H1 (cell line): ENCODE data around the gene PFKP. TPM values are rescaled to one million over a fixed set of nuclear protein-coding genes. Genes with fewer than 3 reads are reported as not detected.

ENCODE experiments used
- CHD2 ChIP-seq: IDR thresholded peaks from 2 replicates; pipeline ENCODE4 v1.6.1; 2012; ENCODE audit warnings: low read length, improper control_type of control experiment
- EP300 ChIP-seq, 2 experiments: IDR thresholded peaks; 1 replicate in 1 of 2; 2 replicates in 1 of 2; pipeline ENCODE4 v1.6.1; 2011 to 2012; ENCODE audit warnings: low read depth in 2 of 2, low read length in 2 of 2, mild to moderate bottlenecking in 2 of 2, borderline replicate concordance in 1 of 2, inconsistent platforms in 1 of 2, moderate library complexity in 1 of 2
- EZH2 ChIP-seq: fragments of 200-600 bp; sonication (generic); IDR thresholded peaks from 2 replicates; pipeline ENCODE4 v1.7.1; 2012; ENCODE audit warnings: low read depth, mild to moderate bottlenecking, moderate library complexity, low read length, inconsistent platforms; ENCODE audit not compliant: severe bottlenecking
- KDM4A ChIP-seq: IDR thresholded peaks from one replicate; pipeline ENCODE4 v1.7.1; 2012; ENCODE audit warnings: low read depth, mild to moderate bottlenecking, moderate library complexity, low read length, inconsistent platforms; ENCODE audit not compliant: severe bottlenecking
- RAD21 ChIP-seq, 2 experiments: IDR thresholded peaks in 1 of 2; conservative IDR thresholded peaks in 1 of 2; 2 replicates each; pipeline ENCODE4 v1.6.1; 2011; ENCODE audit warnings: low read depth in 2 of 2, low read length in 2 of 2, improper control_type of control experiment in 1 of 2, inconsistent platforms in 1 of 2, mild to moderate bottlenecking in 1 of 2, moderate library complexity in 1 of 2
- RNF2 ChIP-seq: fragments of 200-900, 300-1000 bp; sonication (generic); IDR thresholded peaks from 2 replicates; pipeline ENCODE4 v1.7.1; 2016; ENCODE audit warnings: borderline replicate concordance, low read depth, mild to moderate bottlenecking, antibody characterized with exemption, low read length; ENCODE audit not compliant: poor library complexity, severe bottlenecking; ENCODE audit errors: missing control alignments
- SIX5 ChIP-seq: IDR thresholded peaks from 2 replicates; pipeline ENCODE4 v1.6.1; 2011; ENCODE audit warnings: mild to moderate bottlenecking, low read depth, low read length
- ZNF274 ChIP-seq: IDR thresholded peaks from 2 replicates; pipeline ENCODE4 v1.7.0; 2012; ENCODE audit warnings: low read length, borderline replicate concordance; ENCODE audit errors: extremely low read depth
- polyA plus RNA-seq, 7 experiments: library from polyadenylated mRNA; depleted of rRNA in 3 of 7; stranded (reverse) in 5 of 7; unstranded in 2 of 7; fragments of >200 nt in 5 of 7; fragments of 200-250 nt in 2 of 7; gene quantifications; 1 replicate in 5 of 7; 2 replicates in 1 of 7; 4 replicates in 1 of 7; pipeline versions ENCODE4 v1.2.1 to v1.2.3, GENCODE V29; 2011 to 2013; ENCODE audit warnings: missing spikeins in 2 of 7, mixed read lengths in 2 of 7
- total RNA-seq: library from RNA; stranded (reverse); fragmentation: NEBNext Ultra II Directional; extraction: Animal tissue kit (Norgen Biotek cat#: 25700); gene quantifications from 2 replicates; pipeline ENCODE4 v1.2.1, GENCODE V29; 2021
- TF ChIP-seq, protein P1 (sequence below): fragments of 300-600 bp; sonication (generic); IDR thresholded peaks from 2 replicates; pipeline ENCODE4 v1.7.1; 2012; ENCODE audit warnings: low read length, moderate library complexity, mild to moderate bottlenecking, inconsistent platforms; ENCODE audit not compliant: insufficient replicate concordance
- TF ChIP-seq, protein P2 (sequence below): IDR thresholded peaks from 2 replicates; pipeline ENCODE4 v1.6.1; 2012; ENCODE audit warnings: inconsistent platforms

PFKP gene
- total and polyA plus RNA-seq, 2 of the 8 experiments (the other 6 are each of a cell fraction or from before 2014, with no cell fraction given) = 51.2 to 128 TPM

DNA sequence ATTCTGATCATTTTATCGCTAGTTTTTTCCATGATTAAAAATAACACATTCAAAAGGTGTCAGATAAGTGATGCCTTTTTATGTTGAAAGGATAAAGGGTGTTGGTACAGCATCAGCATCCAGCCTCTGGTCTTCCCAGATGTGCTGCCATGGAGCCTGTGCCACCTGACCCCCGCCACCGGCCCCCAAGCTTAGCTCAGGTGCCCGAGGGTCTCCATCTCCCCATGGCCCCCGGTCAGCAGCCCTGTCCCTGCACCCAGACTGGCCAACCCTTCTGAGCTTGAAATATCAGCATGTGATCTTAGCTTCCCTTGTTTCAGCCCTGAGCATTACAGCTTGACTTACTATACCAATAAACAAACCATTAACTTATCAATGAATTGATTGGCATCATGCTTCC, 24.6 kb downstream of the PFKP start (continued):
- TF ChIP-seq, protein P1, sequence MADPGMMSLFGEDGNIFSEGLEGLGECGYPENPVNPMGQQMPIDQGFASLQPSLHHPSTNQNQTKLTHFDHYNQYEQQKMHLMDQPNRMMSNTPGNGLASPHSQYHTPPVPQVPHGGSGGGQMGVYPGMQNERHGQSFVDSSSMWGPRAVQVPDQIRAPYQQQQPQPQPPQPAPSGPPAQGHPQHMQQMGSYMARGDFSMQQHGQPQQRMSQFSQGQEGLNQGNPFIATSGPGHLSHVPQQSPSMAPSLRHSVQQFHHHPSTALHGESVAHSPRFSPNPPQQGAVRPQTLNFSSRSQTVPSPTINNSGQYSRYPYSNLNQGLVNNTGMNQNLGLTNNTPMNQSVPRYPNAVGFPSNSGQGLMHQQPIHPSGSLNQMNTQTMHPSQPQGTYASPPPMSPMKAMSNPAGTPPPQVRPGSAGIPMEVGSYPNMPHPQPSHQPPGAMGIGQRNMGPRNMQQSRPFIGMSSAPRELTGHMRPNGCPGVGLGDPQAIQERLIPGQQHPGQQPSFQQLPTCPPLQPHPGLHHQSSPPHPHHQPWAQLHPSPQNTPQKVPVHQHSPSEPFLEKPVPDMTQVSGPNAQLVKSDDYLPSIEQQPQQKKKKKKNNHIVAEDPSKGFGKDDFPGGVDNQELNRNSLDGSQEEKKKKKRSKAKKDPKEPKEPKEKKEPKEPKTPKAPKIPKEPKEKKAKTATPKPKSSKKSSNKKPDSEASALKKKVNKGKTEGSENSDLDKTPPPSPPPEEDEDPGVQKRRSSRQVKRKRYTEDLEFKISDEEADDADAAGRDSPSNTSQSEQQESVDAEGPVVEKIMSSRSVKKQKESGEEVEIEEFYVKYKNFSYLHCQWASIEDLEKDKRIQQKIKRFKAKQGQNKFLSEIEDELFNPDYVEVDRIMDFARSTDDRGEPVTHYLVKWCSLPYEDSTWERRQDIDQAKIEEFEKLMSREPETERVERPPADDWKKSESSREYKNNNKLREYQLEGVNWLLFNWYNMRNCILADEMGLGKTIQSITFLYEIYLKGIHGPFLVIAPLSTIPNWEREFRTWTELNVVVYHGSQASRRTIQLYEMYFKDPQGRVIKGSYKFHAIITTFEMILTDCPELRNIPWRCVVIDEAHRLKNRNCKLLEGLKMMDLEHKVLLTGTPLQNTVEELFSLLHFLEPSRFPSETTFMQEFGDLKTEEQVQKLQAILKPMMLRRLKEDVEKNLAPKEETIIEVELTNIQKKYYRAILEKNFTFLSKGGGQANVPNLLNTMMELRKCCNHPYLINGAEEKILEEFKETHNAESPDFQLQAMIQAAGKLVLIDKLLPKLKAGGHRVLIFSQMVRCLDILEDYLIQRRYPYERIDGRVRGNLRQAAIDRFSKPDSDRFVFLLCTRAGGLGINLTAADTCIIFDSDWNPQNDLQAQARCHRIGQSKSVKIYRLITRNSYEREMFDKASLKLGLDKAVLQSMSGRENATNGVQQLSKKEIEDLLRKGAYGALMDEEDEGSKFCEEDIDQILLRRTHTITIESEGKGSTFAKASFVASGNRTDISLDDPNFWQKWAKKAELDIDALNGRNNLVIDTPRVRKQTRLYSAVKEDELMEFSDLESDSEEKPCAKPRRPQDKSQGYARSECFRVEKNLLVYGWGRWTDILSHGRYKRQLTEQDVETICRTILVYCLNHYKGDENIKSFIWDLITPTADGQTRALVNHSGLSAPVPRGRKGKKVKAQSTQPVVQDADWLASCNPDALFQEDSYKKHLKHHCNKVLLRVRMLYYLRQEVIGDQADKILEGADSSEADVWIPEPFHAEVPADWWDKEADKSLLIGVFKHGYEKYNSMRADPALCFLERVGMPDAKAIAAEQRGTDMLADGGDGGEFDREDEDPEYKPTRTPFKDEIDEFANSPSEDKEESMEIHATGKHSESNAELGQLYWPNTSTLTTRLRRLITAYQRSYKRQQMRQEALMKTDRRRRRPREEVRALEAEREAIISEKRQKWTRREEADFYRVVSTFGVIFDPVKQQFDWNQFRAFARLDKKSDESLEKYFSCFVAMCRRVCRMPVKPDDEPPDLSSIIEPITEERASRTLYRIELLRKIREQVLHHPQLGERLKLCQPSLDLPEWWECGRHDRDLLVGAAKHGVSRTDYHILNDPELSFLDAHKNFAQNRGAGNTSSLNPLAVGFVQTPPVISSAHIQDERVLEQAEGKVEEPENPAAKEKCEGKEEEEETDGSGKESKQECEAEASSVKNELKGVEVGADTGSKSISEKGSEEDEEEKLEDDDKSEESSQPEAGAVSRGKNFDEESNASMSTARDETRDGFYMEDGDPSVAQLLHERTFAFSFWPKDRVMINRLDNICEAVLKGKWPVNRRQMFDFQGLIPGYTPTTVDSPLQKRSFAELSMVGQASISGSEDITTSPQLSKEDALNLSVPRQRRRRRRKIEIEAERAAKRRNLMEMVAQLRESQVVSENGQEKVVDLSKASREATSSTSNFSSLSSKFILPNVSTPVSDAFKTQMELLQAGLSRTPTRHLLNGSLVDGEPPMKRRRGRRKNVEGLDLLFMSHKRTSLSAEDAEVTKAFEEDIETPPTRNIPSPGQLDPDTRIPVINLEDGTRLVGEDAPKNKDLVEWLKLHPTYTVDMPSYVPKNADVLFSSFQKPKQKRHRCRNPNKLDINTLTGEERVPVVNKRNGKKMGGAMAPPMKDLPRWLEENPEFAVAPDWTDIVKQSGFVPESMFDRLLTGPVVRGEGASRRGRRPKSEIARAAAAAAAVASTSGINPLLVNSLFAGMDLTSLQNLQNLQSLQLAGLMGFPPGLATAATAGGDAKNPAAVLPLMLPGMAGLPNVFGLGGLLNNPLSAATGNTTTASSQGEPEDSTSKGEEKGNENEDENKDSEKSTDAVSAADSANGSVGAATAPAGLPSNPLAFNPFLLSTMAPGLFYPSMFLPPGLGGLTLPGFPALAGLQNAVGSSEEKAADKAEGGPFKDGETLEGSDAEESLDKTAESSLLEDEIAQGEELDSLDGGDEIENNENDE = no peak
- no peak for TF ChIP-seq SIX5
- no peak for TF ChIP-seq RNF2
- TF ChIP-seq EP300 (IDR thresholded peaks at IDR 0.05; ENCODE audit: borderline replicate concordance in 1 of 2, low read depth in 2 of 2, low read length in 2 of 2) = no peak
- TF ChIP-seq RAD21 (IDR thresholded peaks at IDR 0.05 in 1 of 2, conservative IDR thresholded peaks at IDR 0.05 in 1 of 2; ENCODE audit: low read depth in 2 of 2, low read length in 2 of 2) = no peak
- no peak for TF ChIP-seq CHD2
- TF ChIP-seq, protein P2, sequence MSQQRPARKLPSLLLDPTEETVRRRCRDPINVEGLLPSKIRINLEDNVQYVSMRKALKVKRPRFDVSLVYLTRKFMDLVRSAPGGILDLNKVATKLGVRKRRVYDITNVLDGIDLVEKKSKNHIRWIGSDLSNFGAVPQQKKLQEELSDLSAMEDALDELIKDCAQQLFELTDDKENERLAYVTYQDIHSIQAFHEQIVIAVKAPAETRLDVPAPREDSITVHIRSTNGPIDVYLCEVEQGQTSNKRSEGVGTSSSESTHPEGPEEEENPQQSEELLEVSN = no peak
- TF ChIP-seq ZNF274 = no peak
- TF ChIP-seq EZH2 = no peak
- TF ChIP-seq KDM4A = no peak
